SW 1271 (cell line): ENCODE measurements around the gene SYT1.
"Not testable (repeated sequence)": the region's sequence is repeated elsewhere in the genome, so short reads cannot be mapped to it uniquely, and the experiment has no call there.

ENCODE experiments used
- DNase-seq, 2 experiments: peaks; one replicate each; lab custom pipeline; 2025; lab: John Stamatoyannopoulos, UW

SYT1 gene

GRCh38 chr12:78966926-78967325 is 102.4 kb downstream of the SYT1 start:
- no peak for DNase-seq

GRCh38 chr12:78968226-78968625 is 103.7 kb downstream of the SYT1 start:
- DNase-seq, result no peak

- DNase-seq, result no peak
Observed at GRCh38 chr12:78970041-78970440, 105.5 kb downstream of the SYT1 start.

- DNase-seq, result no peak
Observed at GRCh38 chr12:78977304-78977867, 112.8 kb downstream of the SYT1 start.

GRCh38 chr12:78994168-78994791 is 129.7 kb downstream of the SYT1 start:
- DNase-seq, result no peak

GRCh38 chr12:79000501-79000900 is 135.9 kb downstream of the SYT1 start:
- DNase-seq, result no peak

- no peak for DNase-seq
Observed at GRCh38 chr12:79001404-79001803, 136.8 kb downstream of the SYT1 start.

GRCh38 chr12:79006306-79006705 is 141.7 kb downstream of the SYT1 start:
- peak in 1 of 2 experiments; percentile 31 for DNase-seq

GRCh38 chr12:79008591-79008990 is 144.0 kb downstream of the SYT1 start:
- no peak for DNase-seq

- no peak for DNase-seq
Observed at GRCh38 chr12:79012636-79013035, 148.1 kb downstream of the SYT1 start.

- no peak for DNase-seq
Observed at GRCh38 chr12:79016181-79016580, 151.6 kb downstream of the SYT1 start.

- no peak for DNase-seq
Observed at GRCh38 chr12:79019672-79020071, 155.1 kb downstream of the SYT1 start.

- DNase-seq, result peak in 1 of 2 experiments; percentile 2
Observed at GRCh38 chr12:79020106-79020505, 155.5 kb downstream of the SYT1 start.

- DNase-seq, result no peak
Observed at GRCh38 chr12:79021021-79021420, 156.4 kb downstream of the SYT1 start.

- DNase-seq, result no peak
Observed at GRCh38 chr12:79023261-79023660, 158.7 kb downstream of the SYT1 start.

GRCh38 chr12:79023784-79024183 is 159.2 kb downstream of the SYT1 start:
- DNase-seq, result no peak

- no peak for DNase-seq
Observed at GRCh38 chr12:79033788-79034187, 169.2 kb downstream of the SYT1 start.

GRCh38 chr12:79044748-79045147 is 180.2 kb downstream of the SYT1 start:
- not testable (repeated sequence) for DNase-seq

GRCh38 chr12:79045149-79045703 is 180.7 kb downstream of the SYT1 start:
- DNase-seq, result not testable (repeated sequence)

- no peak for DNase-seq
Observed at GRCh38 chr12:79046021-79046420, 181.4 kb downstream of the SYT1 start.

- no peak for DNase-seq
Observed at GRCh38 chr12:79048962-79049361, 184.4 kb downstream of the SYT1 start.

- DNase-seq, result no peak
Observed at GRCh38 chr12:79053394-79053793, 188.8 kb downstream of the SYT1 start.

GRCh38 chr12:79055926-79056674 is 191.5 kb downstream of the SYT1 start:
- DNase-seq, result peak; percentile 46 to 73
